Stimulated activated CD8-positive, alpha-beta memory T cell treated with anti-CD3 and anti-CD28 coated beads, Interleukin-15, amount 100 ng/mL, for 48 hours (primary cell): ENCODE measurements around the gene CAMK1D.
"Not testable (repeated sequence)": the region's sequence is repeated elsewhere in the genome, so short reads cannot be mapped to it uniquely, and the experiment has no call there.

Experiments used
- DNase-seq, 2 donors: peaks; one replicate each; pipeline ENCODE4 v3.0.0-alpha.2; 2020; ENCODE audit warnings: low read depth in 2 of 2

Gene CAMK1D

DNA sequence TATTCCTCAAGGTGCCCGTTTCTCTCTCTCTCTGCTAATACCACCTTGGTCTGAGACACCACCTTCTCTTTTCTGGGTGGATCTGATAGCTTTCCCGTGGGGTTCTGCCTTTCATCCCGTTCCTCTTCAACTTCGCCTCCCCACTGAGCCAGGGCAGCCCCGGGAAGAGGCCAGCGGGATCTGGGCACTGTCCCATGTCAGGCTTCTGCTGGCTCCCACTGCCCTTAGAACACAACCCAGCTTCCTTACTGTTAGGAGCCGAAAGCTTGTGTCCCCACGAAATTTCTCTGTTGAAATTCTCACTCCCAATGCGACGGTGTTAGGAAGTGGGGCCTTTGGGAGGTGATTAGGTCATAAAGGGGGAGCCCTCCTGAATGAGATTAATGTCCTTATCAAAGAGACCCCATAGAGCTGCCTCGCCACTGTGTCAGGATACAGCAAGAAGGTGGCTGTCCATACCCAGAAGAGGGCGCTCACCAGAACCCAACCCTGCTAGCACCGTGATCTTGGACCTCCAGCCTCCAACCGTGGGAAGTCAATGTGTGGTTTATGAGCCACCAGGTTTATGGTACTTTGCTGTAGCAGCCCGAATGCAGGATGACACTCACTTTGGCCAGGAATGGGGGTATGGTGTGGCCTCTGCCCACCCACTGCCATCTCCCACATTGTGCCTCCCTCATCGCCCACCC, 79.2 kb downstream of the CAMK1D start:
- DNase-seq, result no peak

DNA sequence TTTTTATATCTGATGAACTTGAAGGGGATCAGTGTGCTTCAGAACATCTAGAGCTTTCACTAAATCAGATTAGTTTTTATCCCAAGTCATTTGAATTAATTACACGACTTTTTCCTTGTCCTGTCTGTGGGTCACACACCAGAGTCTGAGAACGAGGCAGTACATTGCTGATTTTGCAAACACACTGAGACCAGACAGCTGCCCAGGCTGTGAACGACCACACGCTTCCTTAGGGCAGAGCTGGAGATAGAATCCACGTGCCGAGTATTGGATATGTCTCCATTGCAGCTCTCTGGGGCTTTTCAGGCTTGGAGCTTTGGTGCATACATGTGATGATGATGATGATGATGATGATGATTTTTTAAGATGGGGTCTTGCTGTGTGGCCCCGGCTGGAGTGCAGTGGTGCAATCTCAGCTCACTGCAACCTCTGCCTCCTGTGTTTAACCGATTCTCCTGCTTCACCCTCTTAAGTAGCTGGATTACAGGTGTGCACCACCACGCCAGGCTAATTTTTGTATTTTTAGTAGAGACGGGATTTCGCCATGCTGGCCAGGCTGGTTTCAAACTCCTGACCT, 81.1 kb downstream of the CAMK1D start:
- no peak for DNase-seq

- DNase-seq, result no peak
These were observed 82.1 kb downstream of the CAMK1D start for GRCh38 chr10:12431151-12432101.

- no peak for DNase-seq
These were observed 83.2 kb downstream of the CAMK1D start for GRCh38 chr10:12432402-12433189.

DNA sequence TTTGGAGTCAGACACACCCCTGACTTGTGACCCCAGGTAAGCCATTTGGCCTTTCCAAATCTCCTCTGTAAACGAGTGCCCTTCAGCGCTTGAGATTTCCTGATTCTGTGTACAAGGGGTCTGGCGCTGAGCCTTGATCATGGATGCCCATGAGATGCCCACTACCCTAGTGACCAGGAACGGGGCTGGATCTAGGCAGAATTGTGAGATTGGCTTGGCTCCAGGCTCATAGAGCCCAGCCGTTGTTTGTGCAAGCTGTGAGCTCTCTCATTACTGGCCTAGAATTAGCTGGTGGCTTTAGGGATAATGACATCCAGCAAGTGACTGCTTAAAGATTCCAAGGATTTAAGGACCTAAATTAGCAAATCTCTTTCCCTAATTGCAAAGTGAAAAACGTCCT, 84.9 kb downstream of the CAMK1D start:
- no peak for DNase-seq

DNA sequence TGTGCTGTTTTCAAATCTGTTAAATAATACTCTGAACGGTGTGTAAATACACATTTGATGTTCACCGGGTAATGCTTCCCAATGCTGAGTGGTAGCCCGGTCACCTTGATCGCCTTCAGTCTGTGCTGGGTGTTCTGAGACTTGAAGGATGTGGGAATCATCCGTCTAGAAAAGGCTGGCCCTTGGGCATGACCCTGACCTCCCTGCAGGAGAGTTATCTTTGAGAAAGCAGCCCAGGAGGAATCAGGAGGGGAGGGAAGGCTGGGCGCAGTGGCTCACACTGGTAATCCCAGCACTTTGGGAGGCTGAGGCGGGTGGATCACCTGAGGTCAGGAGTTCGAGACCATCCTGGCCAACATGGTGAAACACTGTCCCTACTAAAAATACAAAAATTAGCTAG, 85.3 kb downstream of the CAMK1D start:
- DNase-seq, result not testable (repeated sequence)

- no peak for DNase-seq
These were observed 86.0 kb downstream of the CAMK1D start for GRCh38 chr10:12435348-12435747.

DNA sequence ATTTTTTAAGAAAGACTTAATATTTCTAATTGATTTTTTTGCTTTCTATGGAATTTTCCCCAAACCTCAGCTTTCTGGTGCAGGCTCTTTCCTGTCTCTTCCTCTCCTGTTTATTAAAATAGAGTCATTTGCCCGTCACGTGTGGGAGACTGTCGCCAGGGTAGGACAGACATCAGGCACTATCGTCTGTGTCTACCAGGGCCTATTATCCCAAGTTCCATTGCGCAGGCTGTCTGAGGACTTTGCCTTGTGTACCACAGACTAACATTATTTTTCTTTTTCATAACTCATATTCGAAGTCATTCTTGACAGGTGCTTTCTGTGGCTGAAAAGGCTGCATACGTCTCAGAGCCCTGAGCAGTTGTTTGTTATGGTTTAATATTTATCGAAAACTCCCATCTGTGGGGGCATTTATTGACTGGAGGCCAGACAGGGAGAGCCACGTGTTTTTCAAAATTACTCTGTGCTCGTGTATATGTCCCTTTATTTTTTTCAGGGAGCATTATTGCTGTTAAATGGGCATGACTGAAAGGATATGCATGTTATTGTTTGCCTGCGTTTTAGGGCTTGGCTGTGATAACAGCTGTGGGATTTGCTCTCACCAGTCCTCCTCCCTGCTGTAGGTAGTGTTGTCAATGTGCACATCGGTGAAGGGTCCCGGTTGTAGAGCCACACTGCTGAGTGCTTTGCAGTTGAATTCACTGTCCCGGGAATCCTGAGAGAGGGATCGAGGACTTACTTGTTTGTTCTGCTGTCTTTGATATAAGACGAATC, 89.8 kb downstream of the CAMK1D start:
- DNase-seq, result no peak

DNA sequence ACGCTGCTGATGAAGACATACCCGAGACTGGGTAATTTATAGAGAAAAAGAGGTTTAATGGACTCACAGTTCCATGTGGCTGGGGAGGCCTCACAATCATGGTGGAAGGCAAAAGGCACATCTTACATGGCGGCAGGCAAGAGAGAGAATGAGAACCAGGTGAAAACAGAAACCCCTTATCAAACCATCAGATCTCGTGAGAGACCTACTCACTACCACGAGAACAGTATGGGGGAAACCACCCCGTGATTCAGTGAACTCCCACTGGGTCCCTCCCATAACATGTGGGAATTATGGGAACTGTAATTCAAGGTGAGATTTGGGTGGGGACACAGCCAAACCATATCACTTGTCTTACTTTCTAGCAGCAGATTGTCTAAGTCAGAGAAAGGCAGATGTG, 90.4 kb downstream of the CAMK1D start:
- not testable (repeated sequence) for DNase-seq

GRCh38 chr10:12443026-12443425, 93.7 kb downstream of the CAMK1D start:
- DNase-seq, result no peak

GRCh38 chr10:12444981-12445700, 95.8 kb downstream of the CAMK1D start:
- no peak for DNase-seq

- no peak for DNase-seq
These were observed 96.5 kb downstream of the CAMK1D start for GRCh38 chr10:12445701-12446334.

- DNase-seq, result no peak
These were observed 99.0 kb downstream of the CAMK1D start for GRCh38 chr10:12448340-12448728.

DNA sequence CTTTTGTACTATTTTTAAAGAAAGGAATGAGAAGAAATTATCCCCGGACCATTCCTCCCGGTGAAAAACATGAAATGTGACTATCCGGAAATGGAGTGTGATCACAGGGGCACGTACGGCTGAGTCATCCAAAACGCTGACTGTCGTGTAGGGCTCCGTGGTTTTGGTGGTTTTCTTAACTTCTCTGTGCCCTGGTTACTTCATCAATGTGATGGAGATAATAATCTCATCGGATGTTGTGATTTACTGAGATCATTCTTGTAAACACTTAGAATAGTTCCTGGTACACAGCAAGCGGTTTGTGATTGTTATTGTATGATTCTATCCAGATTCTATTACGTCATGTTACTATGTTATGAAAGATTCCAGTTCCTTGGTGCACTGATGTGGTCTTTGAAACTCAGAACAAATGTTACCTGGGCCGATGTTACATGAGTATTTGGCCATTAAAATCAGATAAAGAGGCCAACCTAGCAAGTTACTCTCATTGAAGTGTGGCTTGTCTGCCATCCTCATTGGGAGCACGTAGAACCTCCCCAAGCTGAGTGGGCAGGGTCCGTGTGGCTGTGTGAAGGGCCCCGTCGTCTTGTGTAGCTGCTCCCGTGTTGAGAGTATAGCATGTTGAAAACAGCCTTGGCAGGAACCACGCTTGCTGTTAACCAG, 99.5 kb downstream of the CAMK1D start:
- peak; percentile 60 to 67 for DNase-seq

DNA sequence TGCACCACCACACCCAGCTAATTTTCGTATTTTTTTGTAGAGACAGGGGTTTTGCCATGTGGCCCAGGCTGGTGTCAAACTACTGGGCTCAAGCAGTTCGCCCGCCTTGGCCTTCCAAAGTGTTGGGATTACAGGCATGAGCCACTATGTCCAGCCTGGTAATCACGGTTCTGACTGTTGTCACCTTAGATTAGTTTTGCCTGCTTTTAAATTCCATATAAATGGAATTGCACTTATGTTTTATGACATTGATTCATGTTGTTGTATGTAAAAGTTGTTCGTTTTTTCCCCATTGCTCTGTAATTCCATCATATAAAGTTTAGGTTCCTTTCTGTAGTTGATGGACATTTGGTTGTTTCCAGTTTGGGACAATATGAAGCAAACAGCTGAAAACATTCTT, 106.0 kb downstream of the CAMK1D start:
- DNase-seq, result no peak

GRCh38 chr10:12455766-12456165, 106.4 kb downstream of the CAMK1D start:
- DNase-seq, result no peak

GRCh38 chr10:12459340-12459739, 110.0 kb downstream of the CAMK1D start:
- DNase-seq, result no peak

DNA sequence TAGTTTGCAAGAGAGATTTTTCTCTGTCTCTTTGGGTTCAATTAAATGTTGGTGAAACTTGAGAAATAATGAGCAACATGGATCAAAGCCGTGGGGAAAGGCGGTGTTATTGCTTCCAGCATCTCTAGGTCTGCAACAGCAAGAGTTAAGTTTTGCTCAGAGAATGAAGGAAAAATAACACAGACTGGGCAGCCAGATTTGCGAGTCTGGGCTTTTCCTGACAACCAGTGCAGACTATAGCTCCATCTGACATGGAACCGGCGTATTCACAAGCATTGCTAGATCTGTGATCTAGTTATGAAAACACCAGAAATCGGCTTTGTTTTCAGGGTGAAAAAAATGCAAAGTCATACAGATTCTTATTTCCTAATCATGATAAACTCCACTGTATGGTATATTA, 110.4 kb downstream of the CAMK1D start:
- DNase-seq, result no peak

- DNase-seq, result no peak
These were observed 114.1 kb downstream of the CAMK1D start for GRCh38 chr10:12463459-12463838.
